Neural cell (in vitro differentiated cells): ENCODE data around the gene ZC3H14.

ENCODE experiments used
- CTCF ChIP-seq: fragments of 450-650 bp; IDR thresholded peaks from 2 replicates; pipeline ENCODE4 v1.5.1; 2014; ENCODE audit warnings: antibody characterized with exemption, mild to moderate bottlenecking, moderate library complexity; ENCODE audit not compliant: poor library complexity, severe bottlenecking
- POLR2AphosphoS5 ChIP-seq: IDR thresholded peaks from 2 replicates; pipeline ENCODE4 v1.6.1; 2012
- RAD21 ChIP-seq: fragments of 450-650 bp; conservative IDR thresholded peaks from 2 replicates; pipeline ENCODE4 v1.6.1; 2014; ENCODE audit warnings: antibody characterized with exemption, mild to moderate bottlenecking, moderate library complexity
- REST ChIP-seq: IDR thresholded peaks from 2 replicates; pipeline ENCODE4 v1.6.1; 2012; ENCODE audit warnings: borderline replicate concordance
- SMC3 ChIP-seq: fragments of 450-650 bp; conservative IDR thresholded peaks from 2 replicates; pipeline ENCODE4 v1.6.1; 2014; ENCODE audit warnings: antibody characterized with exemption, mild to moderate bottlenecking, moderate library complexity; ENCODE audit not compliant: poor library complexity
- TAF1 ChIP-seq: IDR thresholded peaks from 2 replicates; pipeline ENCODE4 v1.6.1; 2012; ENCODE audit warnings: low read depth

GRCh38 chr14:88588081-88588480, 25.2 kb downstream of the ZC3H14 start:
- TF ChIP-seq POLR2AphosphoS5 (no peak), CTCF (no peak), RAD21 (no peak), SMC3 (no peak), TAF1 (no peak), REST (no peak)
